Ureter (tissue), 1 donor: ENCODE results near the gene IRAK1. TPM values are rescaled to one million over a fixed set of nuclear protein-coding genes. Genes with fewer than 3 reads are reported as not detected.
A peak's percentile ranks its signal among the peaks of the same experiment; 100 is the strongest.

Source experiments
- DNase-seq: peaks from one replicate; pipeline ENCODE4 v3.0.0-alpha.2; 2020; ENCODE audit warnings: low spot score
- total RNA-seq: library from RNA; stranded (reverse); gene quantifications from one replicate; pipeline ENCODE4 v1.2.4, GENCODE V29; 2023
- donor health status: DM: yes; HTN: yes; CAD: no.

Gene IRAK1
- 103 TPM for total RNA-seq

- DNase-seq: peak; percentile 55
These were observed at the start of gene IRAK1 for GRCh38 chrX:154019633-154020528. Gene IRAK1, minus strand, starts transcription at chrX:154019902. Its CDS starts 90 bp downstream, at chrX:154019812.

GRCh38 chrX:154068560-154068959, 48.9 kb upstream of the IRAK1 start:
- DNase-seq: no peak

GRCh38 chrX:154064637-154065435, 45.1 kb upstream of the IRAK1 start:
- no peak for DNase-seq

GRCh38 chrX:154063234-154063633, 43.5 kb upstream of the IRAK1 start:
- no peak for DNase-seq

- DNase-seq: no peak
These were observed 42.1 kb upstream of the IRAK1 start for GRCh38 chrX:154061801-154062200.

GRCh38 chrX:154059729-154060245, 40.1 kb upstream of the IRAK1 start:
- no peak for DNase-seq

DNA sequence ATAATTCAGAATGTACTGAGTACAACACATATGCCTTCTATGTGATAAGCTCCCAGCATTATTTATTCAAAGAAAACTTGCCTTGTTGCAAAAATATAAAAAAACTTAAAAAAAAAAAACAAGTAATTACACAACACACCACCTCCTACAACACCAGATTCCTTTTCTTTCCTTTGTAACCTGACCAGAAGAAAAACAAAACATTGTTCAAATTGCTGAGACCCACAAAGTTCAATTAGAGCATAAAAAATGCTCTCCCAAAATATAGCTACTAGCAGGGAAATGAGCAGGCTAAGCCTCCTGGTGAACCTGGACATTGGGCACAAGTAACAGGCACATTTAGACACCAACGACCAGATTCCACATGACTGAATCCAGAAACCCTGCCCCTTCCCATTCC, 39.5 kb upstream of the IRAK1 start:
- no peak for DNase-seq

DNA sequence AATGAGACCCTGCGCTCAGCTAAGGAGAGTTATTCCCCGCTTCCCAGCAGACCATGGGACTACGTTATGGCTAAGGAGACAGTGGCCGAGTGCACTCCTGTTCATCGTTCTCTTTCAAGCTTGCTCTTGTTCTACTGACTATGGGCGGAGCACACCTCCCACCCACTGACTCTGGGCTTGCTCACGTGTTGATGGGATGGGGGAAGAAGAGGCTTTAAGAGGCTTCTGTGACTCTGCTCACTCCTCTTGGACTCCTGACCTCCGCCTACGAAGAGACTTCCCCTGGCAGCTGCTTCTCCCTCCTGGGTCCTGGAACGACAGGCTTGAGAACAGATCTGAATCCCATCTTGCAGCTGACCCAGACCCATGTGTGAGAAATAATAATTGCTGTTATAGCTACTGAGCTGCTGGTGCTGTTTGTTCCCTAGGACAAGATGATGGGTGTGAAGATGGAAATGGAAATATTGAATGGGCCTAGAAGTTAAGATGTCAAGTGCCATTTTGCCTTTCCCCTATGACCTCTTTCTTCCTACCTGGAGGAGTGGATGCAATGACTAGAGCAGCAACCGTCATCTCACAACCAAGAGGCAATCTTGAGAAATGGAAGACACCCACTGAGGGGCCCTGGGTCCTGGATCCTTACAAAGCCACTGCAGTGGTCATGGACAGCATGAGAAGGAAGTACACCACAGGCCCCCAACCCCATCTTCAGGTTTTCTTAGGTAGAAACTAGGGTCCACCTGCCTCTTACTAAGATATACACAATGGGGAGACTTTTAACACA, 38.7 kb upstream of the IRAK1 start:
- DNase-seq: no peak

- DNase-seq: no peak
These were observed 38.1 kb upstream of the IRAK1 start for GRCh38 chrX:154057791-154058190.

DNA sequence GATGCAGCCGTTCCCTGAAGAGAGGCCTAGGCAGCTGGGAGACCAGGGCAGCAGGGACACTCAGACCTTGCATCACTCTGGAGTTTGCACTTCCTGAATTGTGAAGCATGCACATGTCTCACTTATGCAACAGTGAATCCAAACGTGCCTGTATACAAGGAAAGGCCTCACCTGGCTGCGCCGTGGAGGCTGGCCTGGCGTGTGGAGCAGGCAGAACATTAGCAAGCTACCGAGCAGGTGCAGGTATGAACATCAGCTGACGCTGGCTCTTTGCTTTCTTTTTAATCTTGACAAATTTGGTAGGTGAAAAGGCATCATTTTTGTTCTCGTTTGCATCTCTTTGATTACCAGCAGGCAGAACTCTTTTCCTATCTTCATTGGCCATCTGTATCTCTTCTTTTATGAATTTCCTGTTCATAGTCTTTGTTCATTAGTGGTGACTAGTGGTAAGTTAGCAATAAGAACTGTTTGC, 37.1 kb upstream of the IRAK1 start:
- DNase-seq: peak; percentile 54

- DNase-seq: peak; percentile 76
These were observed 31.6 kb upstream of the IRAK1 start for GRCh38 chrX:154051201-154051810.

- DNase-seq: no peak
These were observed 30.4 kb upstream of the IRAK1 start for GRCh38 chrX:154050113-154050495.

GRCh38 chrX:154049209-154050112, 29.8 kb upstream of the IRAK1 start:
- DNase-seq: no peak

GRCh38 chrX:154048398-154048797, 28.7 kb upstream of the IRAK1 start:
- no peak for DNase-seq

DNA sequence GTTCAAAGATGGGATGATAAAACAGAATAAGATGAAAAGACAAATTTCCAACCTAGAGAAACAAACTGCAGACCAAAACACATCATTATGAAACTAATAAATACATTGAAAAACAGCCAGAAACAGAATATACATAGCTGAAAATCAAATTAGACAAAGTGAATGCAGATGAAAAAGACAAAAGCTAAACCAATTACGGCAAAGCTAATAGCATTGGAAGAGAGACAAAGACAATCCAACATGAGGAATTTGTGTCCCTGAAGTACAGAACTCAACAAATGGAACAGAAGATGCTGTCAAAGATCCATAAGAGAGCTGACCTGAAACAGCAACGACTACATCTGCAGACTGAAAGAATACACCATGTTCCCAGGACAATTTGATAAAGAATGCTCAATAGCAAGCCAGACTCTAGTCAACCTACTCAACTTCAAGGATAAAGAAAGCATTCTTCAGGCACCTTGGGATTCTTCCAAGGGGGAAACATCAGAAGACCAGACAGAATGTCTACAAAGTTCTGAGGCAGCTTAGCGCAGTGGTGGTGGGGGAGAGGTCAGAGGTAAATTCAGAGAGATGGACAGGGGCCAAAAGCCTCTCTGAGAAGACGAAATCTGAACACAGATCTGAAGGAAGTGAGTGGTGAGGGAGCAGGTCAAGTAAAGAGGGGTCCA, 27.4 kb upstream of the IRAK1 start:
- DNase-seq: no peak

GRCh38 chrX:154046031-154046781, 26.5 kb upstream of the IRAK1 start:
- no peak for DNase-seq

DNA sequence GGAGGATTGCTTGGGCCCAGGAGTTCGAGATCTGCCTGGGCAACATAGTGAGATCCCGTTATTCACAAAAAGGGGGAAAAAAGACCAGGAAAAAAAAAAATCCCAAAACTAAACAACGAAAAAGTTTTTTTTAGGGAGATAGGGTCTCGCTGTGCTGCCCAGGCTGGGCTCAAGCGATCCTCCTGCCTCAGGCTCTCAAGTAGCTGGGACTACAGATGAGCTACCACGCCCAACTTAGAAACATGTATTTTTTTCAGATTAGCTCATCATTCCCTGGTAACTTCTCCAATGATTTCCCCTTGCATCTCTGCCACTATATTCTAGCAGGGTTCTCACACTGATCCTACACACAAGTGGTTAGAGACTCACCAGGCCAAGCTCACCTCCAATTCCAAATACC, 24.4 kb upstream of the IRAK1 start:
- DNase-seq: no peak

DNA sequence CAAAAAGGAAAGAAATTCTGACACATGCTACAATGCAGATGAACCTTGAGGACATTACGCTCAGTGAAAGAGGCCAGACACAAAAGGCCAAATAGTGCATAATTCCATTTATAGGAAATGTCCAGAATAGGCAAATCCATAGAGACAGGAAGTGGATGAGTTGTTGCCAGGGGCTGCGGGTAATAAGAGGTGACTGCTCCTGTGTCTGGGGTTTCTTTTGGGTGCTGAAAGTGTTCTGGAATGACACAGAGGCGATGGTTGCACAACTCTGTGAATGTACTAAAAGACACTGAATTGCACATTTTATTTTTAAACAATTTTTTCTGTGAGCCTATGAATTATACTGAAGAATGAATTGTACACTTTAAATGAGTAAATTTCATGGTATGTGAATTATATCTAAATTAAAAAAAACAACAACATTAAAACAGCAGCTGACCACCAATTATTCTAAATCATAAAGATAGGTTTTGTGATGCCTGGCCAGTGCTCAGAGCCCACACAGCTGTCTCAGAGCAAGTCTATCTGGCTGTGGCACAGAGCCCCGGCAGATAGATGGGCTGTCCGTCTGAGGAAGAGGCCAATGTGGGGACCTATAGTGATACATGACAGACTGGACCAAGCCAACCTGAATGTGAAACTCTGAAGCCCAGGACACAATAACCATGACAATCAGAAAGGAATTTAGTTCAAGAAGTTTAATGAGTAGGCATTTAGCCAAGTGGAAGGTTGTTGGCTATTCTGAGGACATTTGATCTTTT, 23.5 kb upstream of the IRAK1 start:
- no peak for DNase-seq
